Neural cell (in vitro differentiated cells): ENCODE measurements around the gene RACK1. TPM values are rescaled to one million over a fixed set of nuclear protein-coding genes. Genes with fewer than 3 reads are reported as not detected.

Source experiments
- H2AFZ ChIP-seq: fragments of 200-600, 300-800 bp; sonication (generic), shearing (Covaris generic); 2 replicates; pipeline ENCODE4 v1.6.0; 2014; ENCODE audit warnings: low read depth, mild to moderate bottlenecking, antibody characterized with exemption, low read length, moderate library complexity
- H3F3A ChIP-seq: fragments of 200-600 bp; shearing (Covaris generic); 2 replicates; pipeline ENCODE4 v1.6.1; 2016; ENCODE audit warnings: mild to moderate bottlenecking, moderate library complexity, mixed read lengths, antibody characterized with exemption, low read length; ENCODE audit not compliant: insufficient read depth, poor library complexity, severe bottlenecking
- H3K27ac ChIP-seq: fragments of 200-600, 300-800 bp; sonication (generic), shearing (Covaris generic); 2 replicates; pipeline ENCODE4 v1.5.1; 2014; ENCODE audit warnings: mild to moderate bottlenecking, low read length, moderate library complexity
- H3K27me3 ChIP-seq: fragments of 300-800, 200-600 bp; sonication (generic), shearing (Covaris generic); 2 replicates; pipeline ENCODE4 v1.6.0; 2014; ENCODE audit warnings: mild to moderate bottlenecking, low read depth, low read length, moderate library complexity; ENCODE audit not compliant: insufficient read depth
- H3K36me3 ChIP-seq: fragments of 300-800, 200-600 bp; sonication (generic), shearing (Covaris generic); 2 replicates; pipeline ENCODE4 v1.5.1; 2014; ENCODE audit warnings: mild to moderate bottlenecking, antibody characterized with exemption, low read length, moderate library complexity; ENCODE audit not compliant: insufficient read depth
- H3K4me2 ChIP-seq: fragments of 300-800, 200-600 bp; sonication (generic), shearing (Covaris generic); 2 replicates; pipeline ENCODE4 v1.6.0; 2014; ENCODE audit warnings: mild to moderate bottlenecking, low read length
- H3K4me3 ChIP-seq: fragments of 300-800, 200-600 bp; sonication (generic), shearing (Covaris generic); 2 replicates; pipeline ENCODE4 v1.5.1; 2014; ENCODE audit warnings: mild to moderate bottlenecking, low read length, moderate library complexity
- H3K79me2 ChIP-seq: fragments of 200-600 bp; shearing (Covaris generic); replicated peaks from 2 replicates; pipeline ENCODE4 v1.6.0; 2014; ENCODE audit warnings: mild to moderate bottlenecking, low read length, moderate library complexity; ENCODE audit not compliant: insufficient read depth
- H3K9ac ChIP-seq: fragments of 300-800, 200-600 bp; sonication (generic), shearing (Covaris generic); 2 replicates; pipeline ENCODE4 v1.6.1; 2016; ENCODE audit warnings: mild to moderate bottlenecking, low read length, mixed read lengths
- H3K9me2 ChIP-seq: fragments of 200-600 bp; shearing (Covaris generic); 2 replicates; pipeline ENCODE4 v1.6.1; 2016; ENCODE audit warnings: mild to moderate bottlenecking, low read length, mixed read lengths; ENCODE audit not compliant: insufficient read depth
- H3K9me3 ChIP-seq: fragments of 200-600, 300-800 bp; sonication (generic), shearing (Covaris generic); 2 replicates; pipeline ENCODE4 v1.6.1; 2016; ENCODE audit warnings: mild to moderate bottlenecking, mixed run types, low read length, moderate library complexity, mixed read lengths
- H4K20me1 ChIP-seq: fragments of 200-600 bp; shearing (Covaris generic); 2 replicates; pipeline ENCODE4 v1.6.1; 2016; ENCODE audit warnings: mild to moderate bottlenecking, mixed run types; ENCODE audit not compliant: insufficient read depth
- EP300 ChIP-seq: fragments of 450-650 bp; conservative IDR thresholded peaks from 2 replicates; pipeline ENCODE4 v1.6.1; 2014; ENCODE audit warnings: antibody characterized with exemption, mild to moderate bottlenecking, moderate library complexity; ENCODE audit not compliant: poor library complexity, severe bottlenecking
- EZH2 ChIP-seq: fragments of 200-600, 300-800 bp; shearing (Covaris generic), sonication (generic); IDR thresholded peaks from 2 replicates; pipeline ENCODE4 v1.6.1; 2014; ENCODE audit warnings: antibody characterized with exemption, low read length, borderline replicate concordance, mild to moderate bottlenecking; ENCODE audit not compliant: insufficient read depth, poor library complexity, severe bottlenecking
- MXI1 ChIP-seq: fragments of 450-650 bp; conservative IDR thresholded peaks from 2 replicates; pipeline ENCODE4 v1.6.1; 2014; ENCODE audit warnings: antibody characterized with exemption, mild to moderate bottlenecking; ENCODE audit not compliant: poor library complexity, severe bottlenecking
- POLR2AphosphoS5 ChIP-seq: IDR thresholded peaks from 2 replicates; pipeline ENCODE4 v1.6.1; 2012
- RAD21 ChIP-seq: fragments of 450-650 bp; conservative IDR thresholded peaks from 2 replicates; pipeline ENCODE4 v1.6.1; 2014; ENCODE audit warnings: antibody characterized with exemption, mild to moderate bottlenecking, moderate library complexity
- SMC3 ChIP-seq: fragments of 450-650 bp; conservative IDR thresholded peaks from 2 replicates; pipeline ENCODE4 v1.6.1; 2014; ENCODE audit warnings: antibody characterized with exemption, mild to moderate bottlenecking, moderate library complexity; ENCODE audit not compliant: poor library complexity
- TAF1 ChIP-seq: IDR thresholded peaks from 2 replicates; pipeline ENCODE4 v1.6.1; 2012; ENCODE audit warnings: low read depth
- polyA plus RNA-seq: library from polyadenylated mRNA; depleted of rRNA; stranded (reverse); fragments of >200 nt; gene quantifications from 2 replicates; pipeline ENCODE4 v1.2.3, GENCODE V29; 2014
- TF ChIP-seq, protein P1 (sequence below): fragments of 450-650 bp; IDR thresholded peaks from 2 replicates; pipeline ENCODE4 v1.5.1; 2014; ENCODE audit warnings: antibody characterized with exemption, mild to moderate bottlenecking, moderate library complexity; ENCODE audit not compliant: poor library complexity, severe bottlenecking

The RACK1 gene
- polyA plus RNA-seq, 1 donor from 2014 or later, result 2,178 TPM

DNA sequence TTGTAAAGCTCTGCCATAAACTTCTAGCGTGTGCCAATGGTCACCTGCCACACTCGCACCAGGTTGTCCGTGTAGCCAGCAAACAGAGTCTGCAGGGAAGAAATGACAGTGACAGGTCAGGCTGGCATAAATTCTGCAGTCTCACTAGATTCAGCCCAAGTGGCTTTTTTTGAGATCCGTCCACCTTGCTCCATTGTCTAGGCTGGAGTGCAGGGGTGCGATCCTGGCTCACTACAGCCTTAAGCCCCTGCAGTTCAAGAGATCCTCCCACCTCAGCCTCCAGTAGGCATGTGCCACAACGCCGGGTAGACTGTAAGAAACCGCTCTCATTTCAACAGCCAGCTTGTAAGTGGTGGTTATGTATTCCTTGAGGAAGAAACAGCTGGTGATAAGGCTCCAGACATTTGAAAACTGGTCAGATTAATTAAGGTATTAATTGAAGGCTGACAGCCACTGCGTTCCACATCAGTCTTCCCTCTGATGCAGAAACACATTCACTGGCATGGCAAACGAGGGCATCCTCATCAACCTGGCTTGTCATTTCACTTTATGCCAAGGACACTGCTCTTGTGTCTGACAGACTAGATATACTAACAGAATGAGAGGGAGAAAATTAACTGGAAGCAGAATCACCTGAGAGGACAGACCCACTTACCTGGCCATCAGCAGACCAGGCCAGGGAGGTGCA is 6.6 kb downstream of the RACK1 start:
- no peaks in the 10 kb centered on the region for H3K9me3 ChIP-seq
- H3K9me2 ChIP-seq, result no peaks in the 10 kb centered on the region
- H3K36me3 ChIP-seq, result peaks cover 15% of the 10 kb centered on the region
- H3F3A ChIP-seq, result no peaks in the 10 kb centered on the region
- TF ChIP-seq EP300, result no peak
- TF ChIP-seq POLR2AphosphoS5, result peak; percentile 3
- H3K27me3 ChIP-seq, result no peaks in the 10 kb centered on the region
- H4K20me1 ChIP-seq, result no peaks in the 10 kb centered on the region
- H3K4me2 ChIP-seq, result no peak overlapping the region
- H2AFZ ChIP-seq, result no peak overlapping the region
- no peak overlapping the region for H3K4me3 ChIP-seq
- peaks cover 17% of the 10 kb centered on the region for H3K79me2 ChIP-seq
- no peak overlapping the region for H3K27ac ChIP-seq
- H3K9ac ChIP-seq, result no peak overlapping the region

GRCh38 chr5:181236471-181236870 is 7.2 kb downstream of the RACK1 start:
- H4K20me1 ChIP-seq, result no peaks in the 10 kb centered on the region
- H3K9me3 ChIP-seq, result no peaks in the 10 kb centered on the region
- no peak overlapping the region for H3K4me3 ChIP-seq
- H3K79me2 ChIP-seq, result peaks cover 10% of the 10 kb centered on the region
- no peaks in the 10 kb centered on the region for H3F3A ChIP-seq
- H2AFZ ChIP-seq, result no peak overlapping the region
- H3K4me2 ChIP-seq, result no peak overlapping the region
- H3K27ac ChIP-seq, result no peak overlapping the region
- no peak for TF ChIP-seq EP300
- peak; percentile 3 for TF ChIP-seq POLR2AphosphoS5
- TF ChIP-seq, protein P1, sequence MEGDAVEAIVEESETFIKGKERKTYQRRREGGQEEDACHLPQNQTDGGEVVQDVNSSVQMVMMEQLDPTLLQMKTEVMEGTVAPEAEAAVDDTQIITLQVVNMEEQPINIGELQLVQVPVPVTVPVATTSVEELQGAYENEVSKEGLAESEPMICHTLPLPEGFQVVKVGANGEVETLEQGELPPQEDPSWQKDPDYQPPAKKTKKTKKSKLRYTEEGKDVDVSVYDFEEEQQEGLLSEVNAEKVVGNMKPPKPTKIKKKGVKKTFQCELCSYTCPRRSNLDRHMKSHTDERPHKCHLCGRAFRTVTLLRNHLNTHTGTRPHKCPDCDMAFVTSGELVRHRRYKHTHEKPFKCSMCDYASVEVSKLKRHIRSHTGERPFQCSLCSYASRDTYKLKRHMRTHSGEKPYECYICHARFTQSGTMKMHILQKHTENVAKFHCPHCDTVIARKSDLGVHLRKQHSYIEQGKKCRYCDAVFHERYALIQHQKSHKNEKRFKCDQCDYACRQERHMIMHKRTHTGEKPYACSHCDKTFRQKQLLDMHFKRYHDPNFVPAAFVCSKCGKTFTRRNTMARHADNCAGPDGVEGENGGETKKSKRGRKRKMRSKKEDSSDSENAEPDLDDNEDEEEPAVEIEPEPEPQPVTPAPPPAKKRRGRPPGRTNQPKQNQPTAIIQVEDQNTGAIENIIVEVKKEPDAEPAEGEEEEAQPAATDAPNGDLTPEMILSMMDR, result no peak
- no peaks in the 10 kb centered on the region for H3K27me3 ChIP-seq
- H3K9me2 ChIP-seq, result no peaks in the 10 kb centered on the region
- H3K36me3 ChIP-seq, result peaks cover 15% of the 10 kb centered on the region
- H3K9ac ChIP-seq, result no peak overlapping the region

DNA sequence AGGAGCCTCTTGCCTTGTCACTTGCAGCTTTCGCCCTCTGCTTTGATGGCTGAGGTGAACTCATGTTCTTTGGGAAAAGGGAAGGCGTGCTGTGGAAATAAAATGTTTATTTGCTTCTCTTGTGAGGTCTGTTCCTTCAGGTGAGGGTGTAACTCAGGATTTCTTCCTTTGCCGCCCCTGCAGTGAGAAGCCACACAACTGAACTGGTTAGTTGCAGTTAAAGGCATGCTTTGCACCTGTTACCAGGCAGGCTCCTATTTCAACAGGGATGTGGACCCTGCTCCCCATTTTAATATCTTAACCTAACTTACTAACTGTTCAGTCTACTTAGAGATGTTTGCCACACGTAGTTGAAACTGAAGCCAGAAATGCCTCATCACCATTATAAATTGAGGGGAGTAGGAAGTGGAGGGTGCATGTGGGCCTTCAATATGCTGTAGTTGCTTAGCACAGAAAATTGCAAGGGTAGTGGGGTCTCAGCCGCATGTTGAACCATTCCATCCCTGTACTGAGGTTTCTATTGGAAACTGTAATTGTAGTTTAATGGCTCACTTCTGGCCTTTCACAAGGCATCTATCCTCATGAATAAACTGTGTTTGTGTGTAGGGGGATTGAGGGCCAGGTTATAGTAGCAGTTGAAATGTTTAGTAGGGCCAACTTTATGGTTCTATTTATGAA is 7.9 kb downstream of the RACK1 start:
- H3K79me2 ChIP-seq, result peaks cover 4% of the 10 kb centered on the region
- H3F3A ChIP-seq, result no peaks in the 10 kb centered on the region
- no peak overlapping the region for H3K27ac ChIP-seq
- H3K9me3 ChIP-seq, result no peaks in the 10 kb centered on the region
- no peak overlapping the region for H2AFZ ChIP-seq
- no peaks in the 10 kb centered on the region for H4K20me1 ChIP-seq
- TF ChIP-seq MXI1 (no peak), EP300 (no peak), RAD21 (no peak), POLR2AphosphoS5 (no peak), EZH2 (no peak), SMC3 (no peak), TAF1 (no peak)
- TF ChIP-seq, protein P1, result no peak
- H3K36me3 ChIP-seq, result peaks cover 15% of the 10 kb centered on the region
- H3K4me3 ChIP-seq, result no peak overlapping the region
- no peaks in the 10 kb centered on the region for H3K9me2 ChIP-seq
- no peaks in the 10 kb centered on the region for H3K27me3 ChIP-seq
- no peak overlapping the region for H3K4me2 ChIP-seq
- no peak overlapping the region for H3K9ac ChIP-seq
